ENCODE measurements around the gene FLT4. TPM values are rescaled to one million over a fixed set of nuclear protein-coding genes. Genes with fewer than 3 reads are reported as not detected.

The FLT4 gene
- total and polyA plus RNA-seq, 2 donors (not counting 1 experiment from before 2014, with no cell fraction given): 0.17 TPM; not detected in 1

DNA sequence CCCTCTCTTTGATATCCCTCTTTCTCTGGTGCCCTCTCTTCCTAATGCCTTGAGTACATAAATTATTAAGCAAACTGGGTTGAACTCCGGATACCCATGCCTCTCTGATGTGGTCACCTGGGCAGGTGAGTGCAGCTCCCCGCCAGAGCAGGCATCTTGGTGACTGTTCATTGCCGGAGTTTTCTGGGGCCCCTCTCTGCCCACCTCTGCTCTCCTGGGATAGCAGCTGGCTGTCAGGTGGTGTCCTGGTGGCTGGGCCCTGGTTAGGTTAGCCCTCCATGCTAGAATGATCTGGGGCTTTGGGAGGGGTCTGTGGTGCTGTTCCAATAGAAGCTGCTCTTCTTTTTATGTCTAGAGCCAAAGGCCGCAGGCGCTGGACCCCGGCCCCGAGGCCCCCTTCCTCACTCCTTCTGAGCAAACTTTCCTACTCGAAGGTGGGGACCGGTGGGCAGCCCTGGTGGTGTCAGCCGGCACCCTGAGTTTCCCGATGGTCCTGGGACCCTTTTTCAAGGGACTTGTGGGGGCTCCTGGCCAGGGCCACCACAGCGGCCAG lies 53.2 kb downstream of the FLT4 start:
- TF ChIP-seq EZH2 (IDR thresholded peaks at IDR 0.05; ENCODE audit: low read length, missing control alignments): no peak
- TF ChIP-seq, protein P1, sequence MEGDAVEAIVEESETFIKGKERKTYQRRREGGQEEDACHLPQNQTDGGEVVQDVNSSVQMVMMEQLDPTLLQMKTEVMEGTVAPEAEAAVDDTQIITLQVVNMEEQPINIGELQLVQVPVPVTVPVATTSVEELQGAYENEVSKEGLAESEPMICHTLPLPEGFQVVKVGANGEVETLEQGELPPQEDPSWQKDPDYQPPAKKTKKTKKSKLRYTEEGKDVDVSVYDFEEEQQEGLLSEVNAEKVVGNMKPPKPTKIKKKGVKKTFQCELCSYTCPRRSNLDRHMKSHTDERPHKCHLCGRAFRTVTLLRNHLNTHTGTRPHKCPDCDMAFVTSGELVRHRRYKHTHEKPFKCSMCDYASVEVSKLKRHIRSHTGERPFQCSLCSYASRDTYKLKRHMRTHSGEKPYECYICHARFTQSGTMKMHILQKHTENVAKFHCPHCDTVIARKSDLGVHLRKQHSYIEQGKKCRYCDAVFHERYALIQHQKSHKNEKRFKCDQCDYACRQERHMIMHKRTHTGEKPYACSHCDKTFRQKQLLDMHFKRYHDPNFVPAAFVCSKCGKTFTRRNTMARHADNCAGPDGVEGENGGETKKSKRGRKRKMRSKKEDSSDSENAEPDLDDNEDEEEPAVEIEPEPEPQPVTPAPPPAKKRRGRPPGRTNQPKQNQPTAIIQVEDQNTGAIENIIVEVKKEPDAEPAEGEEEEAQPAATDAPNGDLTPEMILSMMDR (conservative IDR thresholded peaks at IDR 0.05 in 1 of 2, IDR thresholded peaks at IDR 0.05 in 1 of 2; ENCODE audit: low read depth in 1 of 2, low read length in 2 of 2): no peak
- Histone ChIP-seq H3K79me2 (ENCODE audit: control insufficient read depth, insufficient read depth, low read length) (no peaks in the 10 kb centered on the region), H3K4me2 (ENCODE audit: extremely low read depth, insufficient read depth, low read length) (no peak overlapping the region), H3K4me1 (ENCODE audit: control insufficient read depth, extremely low read depth, insufficient read depth, low read length) (no peaks in the 10 kb centered on the region), H3K9ac (ENCODE audit: insufficient read depth, low read length) (no peak overlapping the region), H3K9me3 (ENCODE audit: control insufficient read depth, insufficient read depth, low read depth, low read length) (no peaks in the 10 kb centered on the region), H2AFZ (ENCODE audit: low read length) (no peak overlapping the region), H3K27ac (ENCODE audit: insufficient read depth, low read length) (no peak overlapping the region), H3K4me3 (replicated peaks in 1 of 4; ENCODE audit: control extremely low read depth in 1 of 4, insufficient read depth in 1 of 4, low read depth in 3 of 4, low read length in 4 of 4) (no peak overlapping the region), H3K36me3 (ENCODE audit: control insufficient read depth, insufficient read depth, low read length) (no peaks in the 10 kb centered on the region), H3K27me3 (ENCODE audit: control insufficient read depth, insufficient read depth, low read length) (peaks cover under 1% of the 10 kb centered on the region), H4K20me1 (ENCODE audit: control insufficient read depth, extremely low read depth, insufficient read depth, low read length) (no peaks in the 10 kb centered on the region)
- DNase-seq (ENCODE audit: low read depth in 2 of 2): no peak

DNA sequence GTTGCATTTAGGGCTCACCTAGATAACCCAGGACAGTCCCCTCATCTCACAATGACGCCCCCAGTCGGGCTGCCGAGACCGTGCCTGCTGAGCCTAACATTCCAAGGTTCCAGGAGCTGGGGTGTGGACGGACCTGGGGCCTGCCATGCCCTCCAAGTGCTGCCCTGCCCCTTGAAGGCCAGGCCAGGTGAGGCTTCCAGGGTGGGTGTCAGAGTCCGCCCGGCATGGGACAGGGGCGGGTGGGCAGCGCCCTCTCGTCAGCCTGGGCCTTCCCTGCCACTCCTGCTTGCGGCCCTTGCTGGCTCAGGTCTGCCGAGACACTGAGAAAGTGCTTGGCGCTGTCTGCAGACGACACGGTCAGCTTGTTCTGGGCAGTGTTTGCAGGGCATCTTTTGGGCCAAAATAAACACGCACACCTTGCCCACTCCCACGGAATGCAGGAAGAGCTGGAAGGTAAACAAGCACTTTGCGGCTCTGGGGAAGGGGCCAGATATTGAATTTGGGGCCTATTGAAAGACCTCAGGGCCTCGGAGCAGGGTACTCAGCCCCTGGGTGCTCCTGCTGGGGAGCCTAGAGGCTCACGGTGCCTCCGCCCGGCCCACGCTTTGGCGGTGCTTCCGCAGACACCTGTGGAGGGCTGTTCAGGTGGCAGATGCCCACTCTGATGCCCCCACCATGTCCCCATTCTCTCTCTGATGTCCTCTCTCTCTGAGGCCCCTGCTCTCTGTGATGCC lies 53.9 kb downstream of the FLT4 start:
- no peak overlapping the region for H3K4me3 ChIP-seq (replicated peaks in 1 of 4; ENCODE audit: control extremely low read depth in 1 of 4, insufficient read depth in 1 of 4, low read depth in 3 of 4, low read length in 4 of 4)
- no peak for DNase-seq (ENCODE audit: low read depth in 2 of 2)
- H3K9me3 ChIP-seq (ENCODE audit: control insufficient read depth, insufficient read depth, low read depth, low read length): no peaks in the 10 kb centered on the region
- H3K9ac ChIP-seq (ENCODE audit: insufficient read depth, low read length): no peak overlapping the region
- no peaks in the 10 kb centered on the region for H3K79me2 ChIP-seq (ENCODE audit: control insufficient read depth, insufficient read depth, low read length)
- no peak overlapping the region for H2AFZ ChIP-seq (ENCODE audit: low read length)
- no peaks in the 10 kb centered on the region for H3K36me3 ChIP-seq (ENCODE audit: control insufficient read depth, insufficient read depth, low read length)
- TF ChIP-seq EZH2 (IDR thresholded peaks at IDR 0.05; ENCODE audit: low read length, missing control alignments): no peak
- TF ChIP-seq, protein P1 (conservative IDR thresholded peaks at IDR 0.05 in 1 of 2, IDR thresholded peaks at IDR 0.05 in 1 of 2; ENCODE audit: low read depth in 1 of 2, low read length in 2 of 2): no peak
- H3K27me3 ChIP-seq (ENCODE audit: control insufficient read depth, insufficient read depth, low read length): peaks cover 7% of the 10 kb centered on the region
- no peak overlapping the region for H3K27ac ChIP-seq (ENCODE audit: insufficient read depth, low read length)
- no peak overlapping the region for H3K4me2 ChIP-seq (ENCODE audit: extremely low read depth, insufficient read depth, low read length)
- H3K4me1 ChIP-seq (ENCODE audit: control insufficient read depth, extremely low read depth, insufficient read depth, low read length): no peaks in the 10 kb centered on the region
- no peaks in the 10 kb centered on the region for H4K20me1 ChIP-seq (ENCODE audit: control insufficient read depth, extremely low read depth, insufficient read depth, low read length)

DNA sequence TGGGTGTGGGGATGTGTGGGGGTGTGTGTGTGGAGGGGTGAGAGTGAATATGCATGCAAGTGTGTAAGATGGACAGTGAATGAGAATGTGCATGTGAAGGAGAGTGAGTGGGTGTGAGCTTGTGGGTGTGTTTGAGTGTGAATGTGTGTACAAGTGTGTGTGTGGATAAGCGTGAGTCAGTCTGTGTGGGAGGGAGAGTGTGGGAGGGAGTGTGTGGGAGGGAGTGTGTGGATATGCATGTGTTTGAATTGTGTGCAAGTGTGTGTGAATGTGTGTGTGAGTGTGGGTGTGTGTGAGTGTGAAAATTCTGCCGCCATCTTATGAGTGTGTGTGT lies 54.4 kb downstream of the FLT4 start:
- no peak overlapping the region for H3K4me3 ChIP-seq (replicated peaks in 1 of 4; ENCODE audit: control extremely low read depth in 1 of 4, insufficient read depth in 1 of 4, low read depth in 3 of 4, low read length in 4 of 4)
- H3K4me1 ChIP-seq (ENCODE audit: control insufficient read depth, extremely low read depth, insufficient read depth, low read length): no peaks in the 10 kb centered on the region
- peaks cover 9% of the 10 kb centered on the region for H3K27me3 ChIP-seq (ENCODE audit: control insufficient read depth, insufficient read depth, low read length)
- TF ChIP-seq, protein P1 (conservative IDR thresholded peaks at IDR 0.05 in 1 of 2, IDR thresholded peaks at IDR 0.05 in 1 of 2; ENCODE audit: low read depth in 1 of 2, low read length in 2 of 2): no peak
- TF ChIP-seq EZH2 (IDR thresholded peaks at IDR 0.05; ENCODE audit: low read length, missing control alignments): no peak
- DNase-seq (ENCODE audit: low read depth in 2 of 2): no peak
- no peak overlapping the region for H3K27ac ChIP-seq (ENCODE audit: insufficient read depth, low read length)
- H3K9ac ChIP-seq (ENCODE audit: insufficient read depth, low read length): no peak overlapping the region
- no peak overlapping the region for H3K4me2 ChIP-seq (ENCODE audit: extremely low read depth, insufficient read depth, low read length)
- no peaks in the 10 kb centered on the region for H3K36me3 ChIP-seq (ENCODE audit: control insufficient read depth, insufficient read depth, low read length)
- no peaks in the 10 kb centered on the region for H3K9me3 ChIP-seq (ENCODE audit: control insufficient read depth, insufficient read depth, low read depth, low read length)
- no peaks in the 10 kb centered on the region for H4K20me1 ChIP-seq (ENCODE audit: control insufficient read depth, extremely low read depth, insufficient read depth, low read length)
- no peaks in the 10 kb centered on the region for H3K79me2 ChIP-seq (ENCODE audit: control insufficient read depth, insufficient read depth, low read length)
- no peak overlapping the region for H2AFZ ChIP-seq (ENCODE audit: low read length)
